K562 (cell line): ENCODE results near the gene CABLES1. TPM values are rescaled to one million over a fixed set of nuclear protein-coding genes. Genes with fewer than 3 reads are reported as not detected.

ENCODE experiments used
- ATAC-seq: fragments of 200-7000 bp; cut with Tn5 transposase; 3 replicates; pipeline ENCODE4 v1.9.1; 2020; ENCODE audit warnings: moderate library complexity
- BruUV-seq: library from RNA; stranded (reverse); fragments of 400-500 nt; replicated peaks from 2 replicates; lab custom pipeline; 2021; lab: Mats Ljungman, UMichigan
- CTCF ChIA-PET: fragments of 300-600 bp; formaldehyde crosslinking; extraction: SDS; loops from one replicate; lab custom pipeline; 2021; ENCODE audit warnings: low intra/inter-chr PET ratio; lab: Yijun Ruan, JAX
- POLR2A ChIA-PET: fragments of 300-600, 350-650 bp; sonication (Branson Sonifier 250); formaldehyde crosslinking; extraction: SDS; loops from one replicate; lab custom pipeline; 2021; ENCODE audit warnings: antibody characterized with exemption, inconsistent platforms; lab: Yijun Ruan, JAX
- DNase-seq, 4 experiments: peaks; one replicate each; pipeline versions ENCODE4 v3.0.0 to v3.0.0-alpha.2; 2011 to 2018; ENCODE audit warnings: low spot score in 3 of 4, mixed read lengths in 3 of 4; ENCODE audit errors: extremely low read depth in 1 of 4
- FAIRE-seq: peaks from 2 replicates; lab custom pipeline; 2011; peaks lifted over from hg19 to GRCh38; lab: Jason Lieb, UNC
- H2AFZ ChIP-seq: 2 replicates; pipeline ENCODE4 v1.6.0; 2011; ENCODE audit warnings: low read depth, low read length, control low read depth, inconsistent platforms
- H3K27ac ChIP-seq: fragments of 200-600 bp; 3 replicates; pipeline ENCODE4 v1.8.0; 2011; ENCODE audit warnings: low read depth, mild to moderate bottlenecking, control low read depth, inconsistent platforms, low read length, moderate library complexity, mixed read lengths; ENCODE audit errors: extremely low read depth
- H3K27me3 ChIP-seq, 2 experiments: fragments of 300-600 bp in 1 of 2; 2 replicates in 1 of 2; 3 replicates in 1 of 2; pipeline versions ENCODE4 v1.6.0 to v1.8.0; 2011; ENCODE audit warnings: inconsistent platforms in 2 of 2, low read length in 2 of 2, mild to moderate bottlenecking in 1 of 2, mixed read lengths in 1 of 2, moderate library complexity in 1 of 2; ENCODE audit not compliant: control insufficient read depth in 2 of 2, insufficient read depth in 2 of 2
- H3K36me3 ChIP-seq: fragments of 300-600 bp; 3 replicates; pipeline ENCODE4 v1.8.0; 2011; ENCODE audit warnings: mild to moderate bottlenecking, low read length, inconsistent platforms; ENCODE audit not compliant: control insufficient read depth, insufficient read depth
- H3K4me1 ChIP-seq, 2 experiments: fragments of 200-600 bp in 1 of 2; replicated peaks in 1 of 2; 2 replicates in 1 of 2; 3 replicates in 1 of 2; pipeline versions ENCODE4 v1.5.1 to v1.8.0; 2011; ENCODE audit warnings: inconsistent platforms in 2 of 2, low read length in 2 of 2, mild to moderate bottlenecking in 1 of 2, mixed read lengths in 1 of 2, moderate library complexity in 1 of 2; ENCODE audit not compliant: control insufficient read depth in 2 of 2, insufficient read depth in 2 of 2
- H3K4me2 ChIP-seq: 2 replicates; pipeline ENCODE4 v1.6.1; 2011; ENCODE audit warnings: low read length, control low read depth, inconsistent platforms, mixed read lengths; ENCODE audit not compliant: insufficient read depth
- H3K4me3 ChIP-seq: fragments of 200-600 bp; sonication (generic), shearing (Covaris generic); 2 replicates; pipeline ENCODE4 v1.5.1; 2016; ENCODE audit warnings: control low read depth, inconsistent platforms
- H3K79me2 ChIP-seq: fragments of 200-600 bp; 3 replicates; pipeline ENCODE4 v1.8.0; 2011; ENCODE audit warnings: low read length, inconsistent platforms; ENCODE audit not compliant: control insufficient read depth, insufficient read depth
- H3K9ac ChIP-seq, 2 experiments: 2 replicates each; pipeline versions ENCODE4 v1.6.0 to v1.6.1; 2011; ENCODE audit warnings: low read depth in 2 of 2, low read length in 2 of 2, control low read depth in 1 of 2, inconsistent platforms in 1 of 2, mild to moderate bottlenecking in 1 of 2, mixed read lengths in 1 of 2; ENCODE audit not compliant: insufficient read depth in 1 of 2
- H3K9me1 ChIP-seq: one replicate; pipeline ENCODE4 v1.6.0; 2011; ENCODE audit warnings: inconsistent platforms, mild to moderate bottlenecking, low read length, moderate library complexity; ENCODE audit not compliant: control insufficient read depth, insufficient read depth
- H3K9me3 ChIP-seq: replicated peaks from 2 replicates; pipeline ENCODE4 v1.5.1; 2011; ENCODE audit warnings: low read depth, low read length, inconsistent platforms; ENCODE audit not compliant: control insufficient read depth, insufficient read depth
- H4K20me1 ChIP-seq: replicated peaks from 2 replicates; pipeline ENCODE4 v1.6.1; 2011; ENCODE audit warnings: low read length, inconsistent platforms, mixed read lengths; ENCODE audit not compliant: control insufficient read depth, insufficient read depth
- HMGN3 ChIP-seq: IDR thresholded peaks from 2 replicates; pipeline ENCODE4 v1.6.1; 2011; ENCODE audit warnings: borderline replicate concordance, low read depth, mild to moderate bottlenecking, mixed read lengths, low read length; ENCODE audit not compliant: insufficient read length; ENCODE audit errors: extremely low read depth
- MCM3 ChIP-seq: fragments of 450-650 bp; IDR thresholded peaks from 2 replicates; pipeline ENCODE4 v1.6.1; 2016
- PTTG1 ChIP-seq: fragments of 450-650 bp; IDR thresholded peaks from 2 replicates; pipeline ENCODE4 v1.6.1; 2016; ENCODE audit warnings: low read depth, mild to moderate bottlenecking, missing genetic modification characterization, missing compliant biosample characterization
- RBM25 ChIP-seq: fragments of 200-400 bp; formaldehyde crosslinking; IDR thresholded peaks from 2 replicates; pipeline ENCODE4 v1.6.1; 2018; ENCODE audit warnings: low read length, low read depth, moderate library complexity; ENCODE audit not compliant: severe bottlenecking
- ZFP36 ChIP-seq: fragments of 150-350 bp; IDR thresholded peaks from 2 replicates; pipeline ENCODE4 v1.6.1; 2018; ENCODE audit warnings: low read length, low read depth; ENCODE audit not compliant: partially characterized antibody
- ZNF354B ChIP-seq: fragments of 250-450 bp; sonication (Bioruptor Pico); IDR thresholded peaks from 2 replicates; pipeline ENCODE4 v1.4.0; 2020
- ZNF436 ChIP-seq: fragments of 250-450, 450-650 bp; sonication (Bioruptor Pico); formaldehyde crosslinking; IDR thresholded peaks from 2 replicates; pipeline ENCODE4 v1.7.0; 2020; ENCODE audit warnings: mild to moderate bottlenecking
- WGBS: fragments of 100-300 bp; shearing (Covaris generic); methylation state at CpG from one replicate; pipeline ENCODE4 v1.1.6; 2016; ENCODE audit warnings: low coverage, mixed read lengths; ENCODE audit not compliant: insufficient coverage; ENCODE audit errors: missing lambda C conversion rate; 5-methylcytosine and 5-hydroxymethylcytosine counted together
- in situ Hi-C: fragments of 300-500 bp; cut with MboI; formaldehyde crosslinking; loops from 4 replicates; pipeline ENCODE4 v1.15.0; 2018; ENCODE audit warnings: inconsistent platforms, mixed read lengths
- intact Hi-C: fragments of 100-400 bp; cut with micrococcal nuclease; formaldehyde crosslinking; loops from 2 replicates; pipeline ENCODE4 v1.14.2; 2022
- polyA plus RNA-seq, 8 experiments: library from polyadenylated mRNA; depleted of rRNA in 4 of 8; stranded (reverse) in 5 of 8; unstranded in 3 of 8; fragments of >200 nt; fragmentation: Nextera tagmentation in 2 of 8; fragmentation: Illumina TruSeq in 1 of 8; extraction: Ambion mirVana in 2 of 8; extraction: Trizol in 1 of 8; gene quantifications; 2 replicates each; pipeline versions ENCODE4 v1.2.1 to v1.2.3, GENCODE V29; 2011 to 2014; ENCODE audit warnings: inconsistent platforms in 1 of 8, missing spikeins in 1 of 8
- total RNA-seq, 7 experiments: library from RNA; depleted of rRNA in 6 of 7; stranded (reverse); fragments of >200 nt in 6 of 7; fragmentation: Illumina TruSeq in 2 of 7; extraction: Trizol in 2 of 7; gene quantifications; 2 replicates each; pipeline versions ENCODE4 v1.2.1 to v1.2.3, GENCODE V29; 2011 to 2021; ENCODE audit warnings: low replicate concordance in 1 of 7
- TF ChIP-seq, protein P1 (sequence below): fragments of 200-800 bp; sonication (Bioruptor generic); IDR thresholded peaks from 2 replicates; pipeline ENCODE4 v1.6.1; 2016; ENCODE audit warnings: missing genetic modification characterization, missing compliant biosample characterization
- TF ChIP-seq, protein P2 (sequence below): fragments of 250-450 bp; sonication (Bioruptor Pico); IDR thresholded peaks from 2 replicates; pipeline ENCODE4 v1.5.0; 2022; ENCODE audit warnings: mild to moderate bottlenecking

CABLES1 gene
- total and polyA plus RNA-seq, 9 of the 15 experiments (the other 6 are each of a cell fraction or from before 2014, with no cell fraction given): 0.04 to 0.10 (median 0.06) TPM; not detected in 3

DNA sequence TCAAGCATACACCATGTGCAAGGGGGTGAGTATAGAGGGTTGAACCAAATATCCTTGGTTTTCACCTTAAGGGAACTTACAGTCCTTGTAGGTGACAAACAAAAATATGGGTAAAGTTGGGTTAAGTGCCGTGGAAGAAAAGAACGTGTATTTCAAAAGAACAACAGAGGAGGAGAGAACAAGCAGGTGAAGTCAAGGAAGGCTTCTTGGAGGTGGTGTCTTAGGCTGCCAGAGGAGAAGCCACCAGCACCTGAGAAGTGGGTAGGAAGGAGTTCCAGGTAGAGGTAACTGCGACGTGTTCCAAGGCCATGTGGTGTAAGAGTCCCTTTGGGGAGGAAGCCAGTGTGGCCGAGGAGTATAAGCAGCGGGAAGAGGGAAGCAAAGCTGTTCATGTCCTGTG is 27.2 kb downstream of the CABLES1 start:
- H4K20me1 ChIP-seq: no peaks in the 10 kb centered on the region
- in situ Hi-C loops: no loop called here
- no peaks in the 10 kb centered on the region for H3K36me3 ChIP-seq
- BruUV-seq: no TSS peak
- 2% methylated on average over 6 of the region's 6 CpGs for WGBS
- intact Hi-C loops: no loop called here
- FAIRE-seq (no peak), ATAC-seq (no peak), DNase-seq (no peak)
- H3K9ac ChIP-seq: no peak overlapping the region
- H3K9me3 ChIP-seq: no peaks in the 10 kb centered on the region
- H3K4me2 ChIP-seq: no peak overlapping the region
- ChIA-PET CTCF (no interaction called here), POLR2A (no interaction called here)
- no peaks in the 10 kb centered on the region for H3K79me2 ChIP-seq
- H2AFZ ChIP-seq: no peak overlapping the region
- H3K4me3 ChIP-seq: no peak overlapping the region
- no peaks in the 10 kb centered on the region for H3K4me1 ChIP-seq
- H3K27ac ChIP-seq: no peak overlapping the region
- H3K27me3 ChIP-seq: peaks cover 29 to 49% of the 10 kb centered on the region in 2 experiments
- no peaks in the 10 kb centered on the region for H3K9me1 ChIP-seq
- no peak for TF ChIP-seq PTTG1
- no peak for TF ChIP-seq MCM3
- no peak for TF ChIP-seq ZNF354B (CRISPR knock-in tag)
- TF ChIP-seq HMGN3: no peak
- TF ChIP-seq, protein P1, sequence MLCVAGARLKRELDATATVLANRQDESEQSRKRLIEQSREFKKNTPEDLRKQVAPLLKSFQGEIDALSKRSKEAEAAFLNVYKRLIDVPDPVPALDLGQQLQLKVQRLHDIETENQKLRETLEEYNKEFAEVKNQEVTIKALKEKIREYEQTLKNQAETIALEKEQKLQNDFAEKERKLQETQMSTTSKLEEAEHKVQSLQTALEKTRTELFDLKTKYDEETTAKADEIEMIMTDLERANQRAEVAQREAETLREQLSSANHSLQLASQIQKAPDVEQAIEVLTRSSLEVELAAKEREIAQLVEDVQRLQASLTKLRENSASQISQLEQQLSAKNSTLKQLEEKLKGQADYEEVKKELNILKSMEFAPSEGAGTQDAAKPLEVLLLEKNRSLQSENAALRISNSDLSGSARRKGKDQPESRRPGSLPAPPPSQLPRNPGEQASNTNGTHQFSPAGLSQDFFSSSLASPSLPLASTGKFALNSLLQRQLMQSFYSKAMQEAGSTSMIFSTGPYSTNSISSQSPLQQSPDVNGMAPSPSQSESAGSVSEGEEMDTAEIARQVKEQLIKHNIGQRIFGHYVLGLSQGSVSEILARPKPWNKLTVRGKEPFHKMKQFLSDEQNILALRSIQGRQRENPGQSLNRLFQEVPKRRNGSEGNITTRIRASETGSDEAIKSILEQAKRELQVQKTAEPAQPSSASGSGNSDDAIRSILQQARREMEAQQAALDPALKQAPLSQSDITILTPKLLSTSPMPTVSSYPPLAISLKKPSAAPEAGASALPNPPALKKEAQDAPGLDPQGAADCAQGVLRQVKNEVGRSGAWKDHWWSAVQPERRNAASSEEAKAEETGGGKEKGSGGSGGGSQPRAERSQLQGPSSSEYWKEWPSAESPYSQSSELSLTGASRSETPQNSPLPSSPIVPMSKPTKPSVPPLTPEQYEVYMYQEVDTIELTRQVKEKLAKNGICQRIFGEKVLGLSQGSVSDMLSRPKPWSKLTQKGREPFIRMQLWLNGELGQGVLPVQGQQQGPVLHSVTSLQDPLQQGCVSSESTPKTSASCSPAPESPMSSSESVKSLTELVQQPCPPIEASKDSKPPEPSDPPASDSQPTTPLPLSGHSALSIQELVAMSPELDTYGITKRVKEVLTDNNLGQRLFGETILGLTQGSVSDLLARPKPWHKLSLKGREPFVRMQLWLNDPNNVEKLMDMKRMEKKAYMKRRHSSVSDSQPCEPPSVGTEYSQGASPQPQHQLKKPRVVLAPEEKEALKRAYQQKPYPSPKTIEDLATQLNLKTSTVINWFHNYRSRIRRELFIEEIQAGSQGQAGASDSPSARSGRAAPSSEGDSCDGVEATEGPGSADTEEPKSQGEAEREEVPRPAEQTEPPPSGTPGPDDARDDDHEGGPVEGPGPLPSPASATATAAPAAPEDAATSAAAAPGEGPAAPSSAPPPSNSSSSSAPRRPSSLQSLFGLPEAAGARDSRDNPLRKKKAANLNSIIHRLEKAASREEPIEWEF (CRISPR knock-in tag): no peak
- TF ChIP-seq, protein P2, sequence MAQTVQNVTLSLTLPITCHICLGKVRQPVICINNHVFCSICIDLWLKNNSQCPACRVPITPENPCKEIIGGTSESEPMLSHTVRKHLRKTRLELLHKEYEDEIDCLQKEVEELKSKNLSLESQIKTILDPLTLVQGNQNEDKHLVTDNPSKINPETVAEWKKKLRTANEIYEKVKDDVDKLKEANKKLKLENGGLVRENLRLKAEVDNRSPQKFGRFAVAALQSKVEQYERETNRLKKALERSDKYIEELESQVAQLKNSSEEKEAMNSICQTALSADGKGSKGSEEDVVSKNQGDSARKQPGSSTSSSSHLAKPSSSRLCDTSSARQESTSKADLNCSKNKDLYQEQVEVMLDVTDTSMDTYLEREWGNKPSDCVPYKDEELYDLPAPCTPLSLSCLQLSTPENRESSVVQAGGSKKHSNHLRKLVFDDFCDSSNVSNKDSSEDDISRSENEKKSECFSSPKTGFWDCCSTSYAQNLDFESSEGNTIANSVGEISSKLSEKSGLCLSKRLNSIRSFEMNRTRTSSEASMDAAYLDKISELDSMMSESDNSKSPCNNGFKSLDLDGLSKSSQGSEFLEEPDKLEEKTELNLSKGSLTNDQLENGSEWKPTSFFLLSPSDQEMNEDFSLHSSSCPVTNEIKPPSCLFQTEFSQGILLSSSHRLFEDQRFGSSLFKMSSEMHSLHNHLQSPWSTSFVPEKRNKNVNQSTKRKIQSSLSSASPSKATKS (CRISPR knock-in tag): no peak
- 0 out of 2 replicates have a peak, but pooled peaks have one; percentile 16 for TF ChIP-seq ZNF436 (CRISPR knock-in tag)
- TF ChIP-seq RBM25: peak; percentile 15
- peak; percentile 96 for TF ChIP-seq ZFP36
